Cerebellar cortex (tissue), 1 donor: Measurements from ENCODE around the gene ZNF497.
"Not testable (repeated sequence)": the region's sequence is repeated elsewhere in the genome, so short reads cannot be mapped to it uniquely, and the experiment has no call there.

Experiments
- DNase-seq: peaks from one replicate; pipeline ENCODE4 v3.0.0-alpha.2; 2015; ENCODE audit warnings: low spot score

Gene ZNF497

DNA sequence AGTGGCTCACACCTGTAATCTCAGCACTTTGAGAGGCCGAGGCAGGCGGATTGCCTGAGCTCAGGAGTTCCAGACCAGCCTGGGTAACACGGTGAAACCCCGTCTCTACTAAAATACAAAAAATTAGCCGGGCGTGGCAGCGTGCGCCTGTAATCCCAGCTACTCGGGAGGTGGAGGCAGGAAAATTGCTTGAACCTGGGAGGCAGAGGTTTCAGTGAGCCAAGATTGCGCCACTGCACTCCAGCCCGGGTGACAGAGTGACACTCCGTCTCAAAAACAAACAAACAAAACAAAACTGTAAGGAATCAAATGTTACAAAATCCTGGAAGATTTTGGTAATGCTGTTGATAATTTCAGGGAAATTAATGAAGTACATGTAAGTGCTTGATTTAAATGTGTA, 14.5 kb downstream of the ZNF497 start:
- not testable (repeated sequence) for DNase-seq

DNA sequence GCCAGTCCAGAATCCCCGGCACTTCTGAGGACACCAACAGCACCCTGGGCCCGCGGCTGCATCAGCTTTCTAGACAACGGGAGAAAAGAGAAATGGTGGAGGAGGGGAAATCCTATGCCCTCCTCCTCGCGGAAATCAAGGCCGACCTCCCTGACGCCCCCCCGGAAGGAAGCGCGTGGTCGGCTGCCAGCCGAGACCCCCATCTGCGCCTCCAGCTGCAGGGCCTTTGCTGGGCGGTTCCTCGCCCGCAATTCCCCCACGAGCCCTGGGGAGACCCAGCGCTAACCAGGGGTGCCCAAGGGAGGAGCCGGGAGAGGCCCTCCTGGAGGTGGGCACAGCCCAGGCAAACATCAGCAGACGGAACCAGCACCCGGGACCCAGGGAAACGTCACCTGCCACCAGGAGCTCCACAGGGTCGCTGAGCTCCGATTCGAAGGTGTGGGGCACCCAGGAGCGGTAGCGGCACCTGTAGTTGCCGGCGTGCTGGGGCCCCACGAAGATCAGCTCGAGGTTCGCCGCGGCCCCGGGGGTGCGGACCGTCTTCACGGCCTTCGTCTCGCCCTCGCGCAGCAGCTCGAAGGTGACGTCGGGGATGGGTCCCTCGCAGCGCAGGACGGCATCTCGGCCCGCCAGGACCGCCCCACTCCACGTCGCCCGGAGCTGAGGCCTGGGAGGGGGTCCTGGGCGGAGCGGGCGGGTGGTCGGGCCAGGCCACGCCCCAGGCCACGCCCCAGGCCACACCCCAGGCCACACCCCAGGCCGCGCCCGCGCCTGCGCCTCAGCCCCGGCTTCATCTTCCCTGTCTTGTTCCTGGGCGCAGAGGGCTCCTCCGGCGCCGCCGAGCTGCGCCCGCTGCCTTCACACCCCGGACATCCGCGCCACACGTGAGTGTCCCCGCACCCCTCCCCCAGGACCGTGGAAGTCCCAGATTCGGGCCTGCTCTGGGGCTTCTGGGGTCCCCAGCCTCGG, 15.3 kb downstream of the ZNF497 start:
- DNase-seq: peak; percentile 77

DNA sequence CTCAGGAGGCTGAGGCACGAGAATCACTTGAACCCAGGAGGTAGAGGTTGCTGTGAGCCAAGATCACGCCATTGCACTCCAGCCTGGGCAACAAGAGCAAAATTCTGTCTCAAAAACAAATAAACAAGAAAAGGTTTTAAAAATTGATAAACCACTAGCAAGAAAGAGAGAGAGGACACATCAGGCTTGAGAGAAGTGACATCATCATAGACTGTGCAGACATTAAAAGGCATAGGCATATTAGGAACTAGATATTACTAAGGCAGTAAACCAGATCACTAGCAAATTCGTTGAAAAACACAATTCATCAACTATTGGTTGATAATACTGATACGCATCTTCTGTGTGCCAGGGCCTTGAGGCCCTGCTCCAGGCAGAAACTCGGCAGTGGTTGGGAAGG, 17.0 kb downstream of the ZNF497 start:
- DNase-seq: no peak

DNA sequence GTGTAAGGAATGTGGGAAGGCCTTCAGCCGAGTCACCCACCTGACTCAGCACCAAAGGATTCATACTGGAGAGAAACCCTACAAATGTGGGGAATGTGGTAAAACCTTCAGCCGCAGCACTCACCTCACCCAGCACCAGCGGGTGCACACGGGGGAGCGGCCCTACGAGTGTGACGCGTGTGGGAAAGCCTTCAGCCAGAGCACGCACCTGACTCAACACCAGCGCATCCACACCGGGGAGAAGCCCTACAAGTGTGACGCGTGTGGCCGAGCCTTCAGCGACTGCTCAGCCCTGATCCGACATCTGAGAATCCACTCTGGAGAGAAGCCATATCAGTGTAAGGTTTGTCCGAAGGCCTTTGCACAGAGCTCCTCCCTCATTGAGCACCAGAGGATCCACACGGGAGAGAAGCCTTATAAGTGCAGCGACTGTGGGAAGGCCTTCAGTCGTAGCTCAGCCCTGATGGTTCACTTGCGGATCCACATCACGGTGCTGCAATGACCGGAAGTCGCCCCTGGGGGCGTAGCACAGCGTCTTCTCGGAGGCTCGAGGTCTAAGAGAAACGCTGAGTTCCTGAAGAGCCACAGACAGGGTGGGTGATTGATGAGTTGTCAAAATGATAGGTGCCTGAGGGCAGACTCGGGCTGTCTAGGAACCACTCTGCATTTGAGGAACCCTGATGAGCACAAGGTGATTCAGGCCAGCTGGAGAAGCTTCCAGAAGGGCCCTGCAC, 23.6 kb downstream of the ZNF497 start:
- no peak for DNase-seq

DNA sequence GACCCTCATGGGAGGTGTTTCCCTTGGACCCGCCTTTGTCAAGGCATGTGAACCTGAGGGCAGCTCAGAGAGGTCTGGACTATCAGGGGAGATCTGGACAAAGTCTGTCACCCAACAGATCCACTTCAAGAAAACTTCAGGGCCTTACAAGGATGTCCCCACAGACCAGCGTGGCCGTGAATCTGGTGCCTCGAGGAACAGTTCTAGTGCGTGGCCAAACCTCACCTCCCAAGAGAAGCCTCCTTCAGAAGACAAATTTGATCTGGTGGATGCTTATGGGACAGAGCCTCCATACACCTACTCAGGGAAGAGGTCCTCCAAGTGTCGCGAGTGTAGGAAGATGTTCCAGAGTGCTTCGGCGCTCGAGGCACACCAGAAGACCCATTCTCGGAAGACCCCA, 24.2 kb downstream of the ZNF497 start:
- no peak for DNase-seq

DNA sequence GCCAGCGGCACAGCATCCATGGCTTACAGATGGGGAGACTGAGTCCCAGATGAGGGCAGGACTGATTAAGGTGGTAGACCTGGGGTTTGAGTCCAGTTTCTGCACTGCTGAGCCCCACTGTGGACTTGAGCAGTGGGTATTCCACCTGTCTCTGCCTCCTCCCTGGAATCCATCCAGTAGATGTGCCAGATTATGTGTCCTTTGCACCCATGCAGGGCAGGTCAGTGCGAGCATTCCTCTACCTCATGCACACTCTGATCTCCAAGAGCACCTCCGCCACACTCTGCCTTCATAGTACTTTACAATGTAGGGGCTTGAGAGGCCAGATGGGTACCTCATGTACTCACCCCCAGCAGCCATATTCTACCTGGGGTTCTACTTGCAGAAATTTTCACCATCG, 25.7 kb downstream of the ZNF497 start:
- no peak for DNase-seq

DNA sequence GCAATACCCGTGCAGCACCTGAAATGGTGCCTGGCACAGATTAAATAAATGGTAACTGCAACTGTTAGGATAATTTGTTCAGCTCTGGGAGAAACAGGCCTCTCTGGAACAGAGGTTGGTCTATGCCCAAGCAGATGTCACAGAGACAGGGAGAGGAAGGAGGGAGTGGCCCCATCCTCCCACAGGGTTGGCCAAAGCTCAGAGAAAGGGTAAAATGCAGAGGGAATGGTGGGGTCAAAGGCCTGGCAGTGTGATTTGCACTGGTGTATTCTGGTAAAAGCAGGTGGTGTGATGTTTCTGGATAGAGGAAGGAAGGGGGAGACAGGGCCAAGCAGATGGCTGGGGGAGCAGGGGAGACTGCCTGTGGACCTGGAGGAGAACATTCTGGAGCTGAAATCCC, 26.3 kb downstream of the ZNF497 start:
- no peak for DNase-seq

DNA sequence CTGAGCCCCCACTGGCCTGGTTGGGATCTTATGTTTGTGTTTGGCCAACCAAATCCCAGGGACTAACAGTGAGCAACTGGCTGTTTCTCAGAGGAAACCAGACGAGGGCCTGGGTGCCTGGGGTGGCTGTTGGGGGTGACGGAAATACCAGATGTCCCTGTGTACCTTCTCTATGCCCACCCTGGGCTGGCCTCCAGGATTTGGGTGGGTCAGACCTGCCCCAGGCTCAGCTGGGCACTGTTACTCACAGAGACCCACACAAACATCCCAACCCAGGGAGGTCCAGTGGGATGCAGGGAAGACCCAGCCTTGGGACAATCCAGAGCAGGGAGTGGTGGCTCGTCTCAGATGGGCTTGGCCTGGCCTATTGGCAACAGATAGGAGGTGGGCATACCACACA, 26.9 kb downstream of the ZNF497 start:
- no peak for DNase-seq

DNA sequence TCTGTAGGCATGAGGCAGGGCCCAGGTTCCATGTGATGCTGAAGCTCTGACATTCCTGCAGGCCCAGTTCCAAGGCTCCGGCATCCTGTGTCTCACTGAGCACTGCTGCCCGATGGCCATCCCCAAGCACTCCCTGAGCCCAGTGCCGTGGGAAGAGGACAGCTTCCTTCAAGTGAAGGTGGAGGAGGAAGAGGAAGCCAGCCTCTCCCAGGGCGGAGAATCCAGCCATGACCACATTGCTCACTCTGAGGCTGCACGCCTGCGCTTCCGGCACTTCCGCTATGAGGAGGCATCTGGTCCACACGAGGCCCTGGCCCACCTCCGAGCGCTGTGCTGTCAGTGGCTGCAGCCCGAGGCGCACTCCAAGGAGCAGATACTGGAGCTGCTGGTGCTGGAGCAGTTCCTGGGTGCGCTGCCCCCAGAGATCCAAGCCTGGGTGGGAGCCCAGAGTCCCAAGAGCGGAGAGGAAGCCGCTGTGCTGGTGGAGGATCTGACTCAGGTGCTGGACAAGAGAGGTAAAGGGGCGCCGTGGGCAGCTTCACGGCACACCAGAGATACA, 27.8 kb downstream of the ZNF497 start:
- no peak for DNase-seq

DNA sequence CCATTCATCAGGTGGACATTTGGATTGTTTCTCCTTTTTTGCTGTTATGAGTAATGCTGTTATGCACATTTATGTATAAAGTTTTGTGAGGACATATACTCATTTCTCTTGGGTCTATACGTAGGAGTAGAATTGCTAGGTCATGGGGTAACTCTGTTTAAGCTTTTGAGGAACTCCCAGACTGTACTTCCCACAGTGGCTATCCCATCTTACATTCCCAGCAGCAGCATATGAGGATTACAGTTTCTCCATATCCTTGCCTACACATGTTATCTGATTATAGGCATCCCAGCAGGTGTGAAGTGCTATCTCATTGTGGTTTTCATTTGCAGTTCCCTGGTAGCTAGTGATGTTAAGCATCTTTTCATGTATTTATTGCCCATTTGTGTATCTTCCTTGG, 29.9 kb downstream of the ZNF497 start:
- no peak for DNase-seq

DNA sequence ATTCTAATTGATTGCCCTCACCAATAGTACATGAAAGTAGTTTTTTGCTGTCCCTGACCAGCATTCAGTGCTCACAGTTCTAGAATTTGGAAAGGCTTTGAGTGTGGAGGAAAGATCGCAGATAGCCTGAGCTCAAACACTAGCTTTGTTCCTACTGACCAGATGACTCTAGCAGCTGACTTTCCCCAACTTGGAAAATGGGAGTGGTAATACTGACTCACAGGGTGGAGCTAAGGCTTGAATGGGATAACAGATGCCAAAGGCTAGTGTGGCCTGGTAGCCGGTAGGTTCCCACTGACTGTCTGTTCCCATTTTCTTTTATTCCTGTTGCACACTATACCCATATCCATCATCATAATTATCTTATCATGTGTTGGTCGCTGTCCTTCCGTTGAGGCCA, 32.1 kb downstream of the ZNF497 start:
- DNase-seq: no peak

DNA sequence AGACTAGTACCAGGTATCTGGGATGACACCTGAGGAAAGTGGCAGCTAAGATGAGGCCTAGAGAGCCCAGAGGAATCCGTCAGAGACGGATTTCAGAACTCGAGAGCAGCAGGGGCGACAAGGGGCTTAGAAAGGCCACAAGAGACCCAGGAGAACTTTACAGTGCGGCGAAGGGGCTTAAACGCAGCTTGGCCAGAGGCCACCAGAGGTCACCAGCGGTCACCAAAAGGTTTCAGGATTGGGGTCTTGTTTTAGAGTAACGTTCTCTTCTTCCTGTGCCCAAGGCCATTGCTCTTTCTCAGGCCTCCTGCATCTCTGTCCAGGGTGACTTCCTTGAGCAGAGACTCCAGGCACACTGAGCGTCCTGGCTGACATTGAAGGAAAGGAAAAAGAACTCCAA, 33.6 kb downstream of the ZNF497 start:
- DNase-seq: peak; percentile 20

DNA sequence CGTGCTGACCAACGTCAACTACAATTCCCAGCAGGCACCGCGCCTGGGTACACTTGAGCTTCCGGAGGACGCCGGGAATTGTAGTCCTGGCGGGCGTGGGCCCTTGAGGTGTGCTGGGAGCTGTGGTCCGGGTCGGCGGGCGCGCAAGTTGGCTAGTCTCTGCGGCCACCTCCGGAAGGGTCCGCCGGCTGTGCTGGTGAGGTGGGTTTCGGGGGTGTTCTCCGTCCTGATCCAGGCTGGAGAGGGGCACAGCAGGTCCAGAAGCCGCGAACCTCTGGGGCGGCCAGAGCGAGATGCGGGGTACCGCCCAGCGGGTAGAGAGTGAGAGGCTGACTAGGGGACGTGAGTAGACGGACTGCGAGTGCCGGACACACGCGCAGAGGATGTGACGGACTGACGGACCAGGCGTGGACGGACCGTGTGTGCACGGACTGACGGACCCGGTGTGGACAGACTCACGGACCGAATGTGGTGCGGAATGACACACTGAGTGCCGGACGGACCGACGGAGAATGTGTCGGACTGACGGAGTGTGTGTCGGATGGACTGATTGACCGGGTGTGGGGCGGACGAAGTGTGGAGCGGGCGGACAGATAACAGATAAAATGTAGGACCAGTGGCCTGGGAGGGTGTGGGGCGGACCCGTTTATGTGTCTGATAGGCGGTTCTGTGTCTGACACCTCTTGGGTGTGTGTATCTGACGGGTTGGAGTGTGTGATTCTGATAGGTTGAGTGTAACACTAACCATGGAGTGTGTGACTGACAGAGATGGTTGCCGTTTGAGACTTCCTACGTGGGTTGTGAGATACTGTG, 35.4 kb downstream of the ZNF497 start, which contains the start of gene ZSCAN22:
Gene ZSCAN22, plus strand, starts transcription at position 81 of the 813 bp plus-strand sequence. CDS start 7,809 bp downstream, outside the sequence.
- peak; percentile 97 for DNase-seq

DNA sequence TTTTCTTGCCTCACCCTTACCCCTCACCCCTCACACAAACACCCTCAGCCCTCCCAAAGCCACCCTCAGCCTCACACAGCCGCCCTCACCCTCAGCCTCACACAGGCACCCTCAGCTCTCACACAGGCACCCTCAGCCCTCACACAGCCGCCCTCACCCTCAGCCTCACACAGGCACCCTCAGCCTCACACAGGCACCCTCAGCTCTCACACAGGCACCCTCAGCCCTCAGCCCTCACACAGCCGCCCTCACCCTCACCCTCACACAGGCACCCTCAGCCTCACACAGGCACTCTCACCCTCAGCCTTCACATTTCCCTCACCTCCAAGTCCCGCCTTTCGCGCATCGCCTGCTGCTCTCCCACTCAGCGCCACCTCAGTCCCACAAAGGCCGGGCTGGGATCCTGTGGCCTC, 36.0 kb downstream of the ZNF497 start:
- no peak for DNase-seq

DNA sequence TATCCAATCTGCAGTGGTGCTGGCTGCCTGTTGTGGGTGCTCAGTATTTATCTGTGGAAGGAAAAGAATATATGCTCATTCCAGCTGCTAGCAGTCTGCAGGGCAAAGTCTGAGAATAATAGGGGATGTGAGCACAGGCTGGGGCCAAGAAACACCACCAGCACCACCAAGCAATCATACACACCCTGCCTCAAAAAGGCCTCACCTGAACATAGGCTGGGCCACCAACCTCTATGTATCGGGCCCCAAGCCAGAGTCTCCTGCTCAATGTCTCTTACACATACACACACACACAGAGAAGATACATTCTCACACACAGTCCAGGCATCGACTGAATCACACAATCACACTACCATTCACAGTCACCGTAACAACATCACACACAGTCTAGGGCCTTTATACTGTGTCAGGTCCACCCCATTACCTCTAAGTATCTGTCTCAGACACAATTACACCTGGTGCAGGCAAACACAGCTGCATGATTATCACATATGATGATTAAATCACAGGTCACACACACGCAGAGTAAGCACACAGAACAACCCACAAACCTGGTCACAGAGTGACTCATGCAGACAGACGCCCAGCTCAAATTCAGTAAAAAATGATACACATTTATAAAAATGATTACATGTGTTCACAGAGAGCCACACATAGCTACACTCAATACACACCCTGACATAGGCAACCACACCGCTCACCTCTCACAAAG, 37.1 kb downstream of the ZNF497 start:
- no peak for DNase-seq

DNA sequence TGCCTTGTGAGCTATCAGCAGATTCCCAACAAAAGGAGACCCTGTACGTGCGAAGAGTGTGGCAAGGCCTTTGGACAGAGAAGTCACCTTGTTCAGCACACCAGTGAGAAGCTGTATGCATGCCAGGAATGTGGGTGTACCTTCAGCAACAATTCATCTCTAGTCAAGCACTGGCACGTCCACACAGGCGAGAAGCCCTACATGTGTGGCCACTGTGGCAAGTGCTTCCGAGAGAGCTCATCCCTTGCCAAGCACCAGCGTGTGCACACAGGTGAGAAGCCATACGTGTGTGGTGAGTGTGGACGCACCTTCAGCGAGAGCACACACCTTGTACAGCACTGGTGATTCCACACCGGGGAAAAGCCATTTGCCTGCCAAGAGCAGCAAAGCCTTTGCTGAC, 43.3 kb downstream of the ZNF497 start:
- no peak for DNase-seq

DNA sequence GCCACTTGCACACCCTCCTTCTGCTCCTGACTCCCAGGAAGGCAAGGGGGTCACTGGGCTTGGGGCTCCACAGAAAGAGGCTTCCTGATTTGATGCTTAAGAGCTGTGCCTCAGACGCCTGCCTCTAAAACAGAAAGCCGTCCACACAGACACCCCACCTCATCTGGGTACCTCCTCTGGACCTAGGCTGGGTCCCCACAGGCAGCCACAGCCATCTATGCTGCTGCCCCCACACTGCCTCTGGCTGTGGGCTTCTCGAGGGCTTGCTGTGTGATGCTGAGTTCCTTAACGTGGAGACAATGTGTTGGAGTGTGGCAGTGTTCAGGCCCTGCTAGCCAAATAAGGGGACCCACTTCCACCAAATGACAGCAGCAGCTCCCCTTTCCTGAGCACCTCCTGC, 44.3 kb downstream of the ZNF497 start:
- DNase-seq: no peak

DNA sequence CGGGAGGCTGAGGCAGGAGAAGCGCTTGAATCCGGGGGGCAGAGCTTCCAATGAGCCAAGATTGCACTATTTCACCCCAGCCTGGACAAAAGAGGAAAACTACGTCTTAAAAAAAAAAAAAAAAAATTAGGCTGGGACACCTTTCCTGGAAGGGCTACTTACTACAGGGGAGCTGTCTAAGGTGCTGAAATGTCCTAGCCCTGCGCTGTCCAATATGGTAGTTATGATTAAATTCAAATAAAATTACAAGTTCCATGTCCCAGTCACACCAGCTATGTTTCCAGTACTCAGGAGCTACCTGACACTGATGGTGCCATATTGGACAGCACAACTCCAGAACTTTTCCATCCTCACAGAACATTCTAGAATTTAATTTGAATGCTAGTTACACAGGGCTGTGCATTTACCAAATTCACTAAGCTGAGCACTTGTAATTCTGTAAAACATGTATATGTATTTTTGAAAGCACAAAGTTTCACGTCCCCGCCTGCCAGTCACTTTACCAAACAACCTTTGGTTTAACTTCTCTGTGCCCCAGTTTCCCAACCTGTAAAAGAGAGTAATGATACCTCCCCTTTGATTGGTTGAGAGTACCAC, 45.0 kb downstream of the ZNF497 start:
- DNase-seq: no peak

DNA sequence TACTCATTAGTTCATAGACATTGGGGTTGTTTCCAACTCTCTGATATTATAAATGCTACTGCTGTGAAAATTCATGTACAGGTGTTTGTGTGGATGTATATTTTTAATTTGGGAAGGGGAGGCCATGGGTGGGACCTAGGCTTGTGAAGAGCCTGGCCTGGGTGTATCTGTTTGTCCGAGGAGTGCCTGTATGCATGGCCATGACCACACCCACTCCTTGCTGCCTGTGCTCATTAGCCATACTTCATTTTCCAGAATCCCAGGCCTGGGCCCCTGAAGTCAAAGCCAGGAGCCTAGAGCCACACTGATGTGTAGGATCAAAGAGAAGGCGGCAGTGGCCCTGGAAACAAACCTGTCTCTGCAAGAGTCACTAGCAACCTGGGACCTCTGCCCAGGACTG, 47.0 kb downstream of the ZNF497 start:
- no peak for DNase-seq

DNA sequence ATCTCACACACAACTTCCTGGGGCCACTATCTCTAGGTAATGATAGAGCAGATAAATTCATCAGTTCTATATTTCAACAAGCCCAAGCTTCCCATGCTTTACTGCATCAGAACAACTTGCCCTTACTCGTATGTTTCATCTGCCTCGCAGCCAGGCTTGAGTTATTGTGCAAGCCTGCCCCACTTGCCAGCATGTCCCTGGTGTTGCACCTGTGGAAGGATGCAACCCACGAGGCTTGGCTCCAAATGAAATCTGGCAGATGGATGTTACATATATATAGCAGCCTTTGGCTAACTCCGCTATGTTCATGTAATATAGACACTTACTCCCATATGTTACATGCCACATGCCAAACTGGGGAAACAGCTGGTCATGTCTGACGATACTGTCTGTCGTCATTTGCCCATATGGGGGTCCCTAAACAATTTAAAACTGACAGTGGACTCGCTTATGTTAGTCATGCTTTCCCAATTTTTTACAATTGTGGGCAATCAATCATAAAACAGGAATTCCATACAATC, 51.1 kb downstream of the ZNF497 start:
- no peak for DNase-seq

DNA sequence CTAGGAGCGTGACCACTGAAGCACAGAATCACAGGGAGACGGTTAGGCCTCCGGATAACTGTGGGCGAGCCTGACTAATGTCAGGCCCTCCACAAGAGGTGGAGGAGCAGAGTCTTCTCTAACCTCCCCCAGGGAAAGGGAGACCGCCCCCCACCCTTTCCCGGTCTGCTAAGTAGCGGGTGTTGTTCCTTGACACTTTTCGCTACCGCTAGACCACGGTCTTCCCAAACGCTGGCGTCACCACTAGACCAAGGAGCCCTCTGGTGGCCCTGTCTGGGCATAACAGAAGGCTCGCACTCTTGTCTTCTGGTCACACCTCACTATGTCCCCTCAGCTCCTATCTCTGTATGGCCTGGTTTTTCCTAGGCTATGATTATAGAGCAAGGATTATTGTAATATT, 51.9 kb downstream of the ZNF497 start:
- peak; percentile 58 for DNase-seq
